Fibroblast of lung (primary cell): ENCODE data around the gene ZBP1. TPM values are rescaled to one million over a fixed set of nuclear protein-coding genes. Genes with fewer than 3 reads are reported as not detected.

Experiments used
- DNase-seq, 2 donors: peaks; one replicate each; pipeline versions ENCODE4 v3.0.0 to v3.0.0-alpha.2; 2010; ENCODE audit warnings: low read depth in 2 of 2
- H2AFZ ChIP-seq: 2 replicates; pipeline ENCODE4 v1.5.1; 2012; ENCODE audit warnings: low read length, control low read depth, inconsistent platforms
- H3K27ac ChIP-seq: 2 replicates; pipeline ENCODE4 v1.5.1; 2011; ENCODE audit warnings: low read length, control low read depth; ENCODE audit not compliant: insufficient read depth
- H3K27me3 ChIP-seq: 2 replicates; pipeline ENCODE4 v1.5.1; 2011; ENCODE audit warnings: mild to moderate bottlenecking, low read length; ENCODE audit not compliant: control insufficient read depth, insufficient read depth
- H3K36me3 ChIP-seq: 2 replicates; pipeline ENCODE4 v1.5.1; 2011; ENCODE audit warnings: low read length; ENCODE audit not compliant: control insufficient read depth, insufficient read depth
- H3K4me1 ChIP-seq: 2 replicates; pipeline ENCODE4 v1.5.1; 2011; ENCODE audit warnings: low read length; ENCODE audit not compliant: control insufficient read depth, insufficient read depth; ENCODE audit errors: extremely low read depth
- H3K4me2 ChIP-seq: 2 replicates; pipeline ENCODE4 v1.5.1; 2011; ENCODE audit warnings: low read length, control low read depth; ENCODE audit not compliant: insufficient read depth; ENCODE audit errors: extremely low read depth
- H3K4me3 ChIP-seq, 4 experiments: fragments of 200-600 bp in 1 of 4; sonication (generic) in 1 of 4; replicated peaks in 1 of 4; 2 replicates each; pipeline ENCODE4 v1.5.1; 2011 to 2016; ENCODE audit warnings: low read length in 4 of 4, low read depth in 3 of 4, mild to moderate bottlenecking in 3 of 4, control low read depth in 2 of 4, inconsistent platforms in 1 of 4, mixed read lengths in 1 of 4; ENCODE audit not compliant: insufficient read depth in 1 of 4; ENCODE audit errors: control extremely low read depth in 1 of 4
- H3K79me2 ChIP-seq: 2 replicates; pipeline ENCODE4 v1.5.1; 2012; ENCODE audit warnings: mild to moderate bottlenecking, low read length, inconsistent platforms; ENCODE audit not compliant: control insufficient read depth, insufficient read depth
- H3K9ac ChIP-seq: 2 replicates; pipeline ENCODE4 v1.5.1; 2011; ENCODE audit warnings: mild to moderate bottlenecking, low read length, control low read depth; ENCODE audit not compliant: insufficient read depth
- H3K9me3 ChIP-seq: 2 replicates; pipeline ENCODE4 v1.5.1; 2012; ENCODE audit warnings: low read depth, low read length; ENCODE audit not compliant: control insufficient read depth, insufficient read depth
- H4K20me1 ChIP-seq: 2 replicates; pipeline ENCODE4 v1.5.1; 2011; ENCODE audit warnings: low read length; ENCODE audit not compliant: control insufficient read depth, insufficient read depth; ENCODE audit errors: extremely low read depth
- EZH2 ChIP-seq: IDR thresholded peaks from 2 replicates; pipeline ENCODE4 v1.5.1; 2012; ENCODE audit warnings: low read length, control low read depth, mild to moderate bottlenecking; ENCODE audit errors: missing control alignments
- polyA plus RNA-seq, 2 donors: library from polyadenylated mRNA; depleted of rRNA in 1 of 2; stranded (reverse) in 1 of 2; unstranded in 1 of 2; fragments of >200 nt; gene quantifications; 2 replicates each; pipeline ENCODE4 v1.2.1, GENCODE V29; 2011 to 2012; ENCODE audit warnings: missing spikeins in 1 of 2
- total RNA-seq: library from RNA; depleted of rRNA; stranded (reverse); fragments of >200 nt; gene quantifications from 2 replicates; pipeline ENCODE4 v1.2.1, GENCODE V29; 2014
- TF ChIP-seq, protein P1 (sequence below), 2 donors: IDR thresholded peaks in 1 of 2; conservative IDR thresholded peaks in 1 of 2; 1 replicate in 1 of 2; 2 replicates in 1 of 2; pipeline ENCODE4 v1.5.1; 2011 to 2012; ENCODE audit warnings: low read length in 2 of 2, control low read depth in 1 of 2, inconsistent platforms in 1 of 2, low read depth in 1 of 2, mild to moderate bottlenecking in 1 of 2

ZBP1 gene
- total and polyA plus RNA-seq, 2 donors (not counting 1 experiment from before 2014, with no cell fraction given) = not detected

DNA sequence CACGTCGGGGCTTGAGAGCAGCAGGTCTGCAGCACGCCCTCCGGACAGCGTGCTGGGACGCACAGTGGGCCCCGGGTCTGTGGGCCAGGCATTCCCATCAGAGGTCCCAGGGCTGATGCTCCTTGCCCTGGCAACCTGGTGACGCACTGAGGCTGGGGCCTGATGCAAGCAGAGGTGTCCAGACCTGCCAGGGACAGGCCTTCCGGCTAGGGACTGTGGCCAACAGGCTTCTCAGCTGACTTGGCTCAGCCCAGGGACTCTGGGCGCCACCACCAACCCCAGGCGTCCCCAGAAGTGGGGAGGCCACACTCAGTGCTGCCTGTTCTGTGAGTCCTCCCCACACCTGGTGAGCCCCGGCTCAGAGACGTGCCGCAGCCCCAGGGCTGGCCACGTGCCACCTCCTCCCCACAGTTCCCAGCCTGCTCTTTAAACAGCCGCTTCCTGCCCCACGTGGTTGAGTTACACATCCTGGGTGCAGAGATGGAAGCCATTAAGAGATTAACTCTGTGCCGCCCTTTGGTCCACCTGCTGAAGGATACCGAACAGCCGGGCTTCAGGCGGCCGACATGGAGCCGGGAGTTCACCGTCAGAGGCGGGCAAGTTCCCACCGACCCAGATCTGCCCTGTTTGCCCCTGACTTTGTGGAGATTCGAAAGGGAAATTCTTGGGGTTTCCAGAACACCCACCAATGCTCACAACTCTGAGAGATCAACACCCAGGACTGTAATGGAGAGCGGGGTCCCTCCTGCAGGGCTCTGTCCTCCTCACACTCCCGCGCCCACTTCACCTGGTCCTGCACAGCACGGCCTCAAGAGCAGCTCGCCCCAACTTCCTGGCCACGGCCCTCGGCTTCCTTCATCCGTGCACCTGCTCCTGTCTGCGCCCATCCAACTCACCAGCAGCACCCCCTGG lies 37.6 kb upstream of the ZBP1 start:
- no peak for DNase-seq
- Histone ChIP-seq H3K36me3 (no peaks in the 10 kb centered on the region), H3K9ac (no peak overlapping the region), H3K4me3 (no peak overlapping the region), H3K27ac (no peak overlapping the region), H4K20me1 (no peaks in the 10 kb centered on the region), H3K4me2 (no peak overlapping the region), H3K4me1 (no peaks in the 10 kb centered on the region), H3K9me3 (no peaks in the 10 kb centered on the region), H2AFZ (no peak overlapping the region), H3K27me3 (no peaks in the 10 kb centered on the region), H3K79me2 (no peaks in the 10 kb centered on the region)
- TF ChIP-seq, protein P1, sequence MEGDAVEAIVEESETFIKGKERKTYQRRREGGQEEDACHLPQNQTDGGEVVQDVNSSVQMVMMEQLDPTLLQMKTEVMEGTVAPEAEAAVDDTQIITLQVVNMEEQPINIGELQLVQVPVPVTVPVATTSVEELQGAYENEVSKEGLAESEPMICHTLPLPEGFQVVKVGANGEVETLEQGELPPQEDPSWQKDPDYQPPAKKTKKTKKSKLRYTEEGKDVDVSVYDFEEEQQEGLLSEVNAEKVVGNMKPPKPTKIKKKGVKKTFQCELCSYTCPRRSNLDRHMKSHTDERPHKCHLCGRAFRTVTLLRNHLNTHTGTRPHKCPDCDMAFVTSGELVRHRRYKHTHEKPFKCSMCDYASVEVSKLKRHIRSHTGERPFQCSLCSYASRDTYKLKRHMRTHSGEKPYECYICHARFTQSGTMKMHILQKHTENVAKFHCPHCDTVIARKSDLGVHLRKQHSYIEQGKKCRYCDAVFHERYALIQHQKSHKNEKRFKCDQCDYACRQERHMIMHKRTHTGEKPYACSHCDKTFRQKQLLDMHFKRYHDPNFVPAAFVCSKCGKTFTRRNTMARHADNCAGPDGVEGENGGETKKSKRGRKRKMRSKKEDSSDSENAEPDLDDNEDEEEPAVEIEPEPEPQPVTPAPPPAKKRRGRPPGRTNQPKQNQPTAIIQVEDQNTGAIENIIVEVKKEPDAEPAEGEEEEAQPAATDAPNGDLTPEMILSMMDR (conservative IDR thresholded peaks at IDR 0.05 in 1 of 2, IDR thresholded peaks at IDR 0.05 in 1 of 2; ENCODE audit: low read depth in 1 of 2, low read length in 2 of 2) = no peak
- no peak for TF ChIP-seq EZH2

- no peak for TF ChIP-seq EZH2
- TF ChIP-seq, protein P1 (conservative IDR thresholded peaks at IDR 0.05 in 1 of 2, IDR thresholded peaks at IDR 0.05 in 1 of 2; ENCODE audit: low read depth in 1 of 2, low read length in 2 of 2) = no peak
- Histone ChIP-seq H3K36me3 (no peaks in the 10 kb centered on the region), H3K79me2 (no peaks in the 10 kb centered on the region), H3K27me3 (no peaks in the 10 kb centered on the region), H3K4me1 (no peaks in the 10 kb centered on the region), H3K9me3 (no peaks in the 10 kb centered on the region), H3K27ac (no peak overlapping the region), H3K9ac (no peak overlapping the region), H3K4me3 (no peak overlapping the region), H3K4me2 (no peak overlapping the region), H4K20me1 (no peaks in the 10 kb centered on the region), H2AFZ (no peak overlapping the region)
- DNase-seq = no peak
Measured at GRCh38 chr20:57656821-57657534, 36.8 kb upstream of the ZBP1 start.

GRCh38 chr20:57656252-57656820 lies 36.1 kb upstream of the ZBP1 start:
- H3K9me3 ChIP-seq = no peaks in the 10 kb centered on the region
- no peaks in the 10 kb centered on the region for H4K20me1 ChIP-seq
- H3K27me3 ChIP-seq = no peaks in the 10 kb centered on the region
- no peak for DNase-seq
- H3K36me3 ChIP-seq = no peaks in the 10 kb centered on the region
- H3K79me2 ChIP-seq = no peaks in the 10 kb centered on the region
- no peak overlapping the region for H3K27ac ChIP-seq
- no peaks in the 10 kb centered on the region for H3K4me1 ChIP-seq
- no peak overlapping the region for H3K4me2 ChIP-seq
- no peak overlapping the region for H3K9ac ChIP-seq
- no peak overlapping the region for H2AFZ ChIP-seq
- no peak for TF ChIP-seq EZH2
- TF ChIP-seq, protein P1 (conservative IDR thresholded peaks at IDR 0.05 in 1 of 2, IDR thresholded peaks at IDR 0.05 in 1 of 2; ENCODE audit: low read depth in 1 of 2, low read length in 2 of 2) = no peak
- no peak overlapping the region for H3K4me3 ChIP-seq
